Activated CD4-positive, alpha-beta T cell treated with anti-CD3 and anti-CD28 coated beads, Interleukin-10, Interleukin-2, amounts not matched to agents 100 ng/mL and 50 ng/mL, durations not matched to agents 16 hours and 8 hours (primary cell): ENCODE results near the gene PLD1.
A peak's percentile ranks its signal among the peaks of the same experiment; 100 is the strongest.
"Not testable (repeated sequence)": the region's sequence is repeated elsewhere in the genome, so short reads cannot be mapped to it uniquely, and the experiment has no call there.

Experiments used
- DNase-seq: peaks from one replicate; pipeline ENCODE4 v3.0.0-alpha.2; 2020

PLD1 gene

GRCh38 chr3:171606151-171606751 is 204.0 kb downstream of the PLD1 start:
- DNase-seq: no peak

- DNase-seq: no peak
Observed at GRCh38 chr3:171604370-171604769, 205.9 kb downstream of the PLD1 start.

- DNase-seq: no peak
Observed at GRCh38 chr3:171602072-171602471, 208.2 kb downstream of the PLD1 start.

GRCh38 chr3:171600030-171600429 is 210.3 kb downstream of the PLD1 start:
- no peak for DNase-seq

GRCh38 chr3:171598990-171599389 is 211.3 kb downstream of the PLD1 start:
- no peak for DNase-seq

- no peak for DNase-seq
Observed at GRCh38 chr3:171592786-171593185, 217.5 kb downstream of the PLD1 start.

GRCh38 chr3:171591070-171591469 is 219.2 kb downstream of the PLD1 start:
- no peak for DNase-seq

GRCh38 chr3:171586274-171586673 is 224.0 kb downstream of the PLD1 start:
- no peak for DNase-seq

GRCh38 chr3:171585039-171585438 is 225.2 kb downstream of the PLD1 start:
- DNase-seq: no peak

- no peak for DNase-seq
Observed at GRCh38 chr3:171584100-171584499, 226.2 kb downstream of the PLD1 start.

GRCh38 chr3:171574556-171575240 is 235.6 kb downstream of the PLD1 start:
- DNase-seq: no peak

GRCh38 chr3:171569571-171570132 is 240.6 kb downstream of the PLD1 start:
- DNase-seq: no peak

- no peak for DNase-seq
Observed at GRCh38 chr3:171568766-171569165, 241.5 kb downstream of the PLD1 start.

- peak; percentile 59 for DNase-seq
Observed at GRCh38 chr3:171566803-171567422, 243.4 kb downstream of the PLD1 start.

- DNase-seq: no peak
Observed at GRCh38 chr3:171565481-171566058, 244.7 kb downstream of the PLD1 start.

GRCh38 chr3:171564748-171565480 is 245.4 kb downstream of the PLD1 start:
- no peak for DNase-seq

GRCh38 chr3:171563298-171563697 is 247.0 kb downstream of the PLD1 start:
- no peak for DNase-seq

GRCh38 chr3:171562459-171562858 is 247.8 kb downstream of the PLD1 start:
- DNase-seq: not testable (repeated sequence)

- DNase-seq: peak; percentile 63
Observed at GRCh38 chr3:171561596-171562323, 248.5 kb downstream of the PLD1 start.

GRCh38 chr3:171559586-171559985 is 250.7 kb downstream of the PLD1 start:
- no peak for DNase-seq

GRCh38 chr3:171558188-171558696 is 252.0 kb downstream of the PLD1 start:
- DNase-seq: no peak

GRCh38 chr3:171557173-171557572 is 253.1 kb downstream of the PLD1 start:
- no peak for DNase-seq
